NT2/D1 (cell line): ENCODE results near the gene VSTM2L.

Experiments
- DNase-seq: peaks from one replicate; pipeline ENCODE4 v3.0.0-alpha.2; 2011; ENCODE audit warnings: low read depth, low spot score
- H3K27me3 ChIP-seq: 2 replicates; pipeline ENCODE4 v1.6.0; 2011; ENCODE audit warnings: mild to moderate bottlenecking; ENCODE audit not compliant: insufficient read length, insufficient read depth
- H3K36me3 ChIP-seq: 2 replicates; pipeline ENCODE4 v1.6.1; 2011; ENCODE audit warnings: mild to moderate bottlenecking, low read length, mixed read lengths; ENCODE audit not compliant: insufficient read depth, insufficient read length
- H3K4me1 ChIP-seq: 2 replicates; pipeline ENCODE4 v1.5.1; 2011; ENCODE audit not compliant: insufficient read depth, insufficient read length
- H3K4me3 ChIP-seq: 2 replicates; pipeline ENCODE4 v1.5.1; 2011; ENCODE audit warnings: low read depth; ENCODE audit not compliant: insufficient read length
- H3K9ac ChIP-seq: 2 replicates; pipeline ENCODE4 v1.6.0; 2011; ENCODE audit warnings: low read depth; ENCODE audit not compliant: insufficient read length
- H3K9me3 ChIP-seq: 2 replicates; pipeline ENCODE4 v1.5.1; 2011; ENCODE audit warnings: mild to moderate bottlenecking, low read length; ENCODE audit not compliant: insufficient read depth
- SUZ12 ChIP-seq: IDR thresholded peaks from 2 replicates; pipeline ENCODE4 v1.6.1; 2011; ENCODE audit not compliant: insufficient read length, insufficient read depth; ENCODE audit errors: extremely low read depth
- YY1 ChIP-seq: IDR thresholded peaks from 2 replicates; pipeline ENCODE4 v1.6.1; 2011; ENCODE audit not compliant: insufficient read length, insufficient read depth
- ZNF274 ChIP-seq: IDR thresholded peaks from 2 replicates; pipeline ENCODE4 v1.6.1; 2011; ENCODE audit warnings: mild to moderate bottlenecking, low read depth, low read length

The VSTM2L gene

GRCh38 chr20:37976887-37977286 is 74.0 kb downstream of the VSTM2L start:
- TF ChIP-seq YY1 = no peak
- TF ChIP-seq SUZ12 = no peak
- no peak for TF ChIP-seq ZNF274
- Histone ChIP-seq H3K27me3 (no peaks in the 10 kb centered on the region), H3K4me1 (no peaks in the 10 kb centered on the region), H3K4me3 (no peak overlapping the region), H3K9ac (no peak overlapping the region), H3K36me3 (no peaks in the 10 kb centered on the region), H3K9me3 (peaks cover under 1% of the 10 kb centered on the region; the same call in 1 of the 2 replicates)
- DNase-seq = no peak

- H3K4me3 ChIP-seq = no peak overlapping the region
These were observed 74.4 kb downstream of the VSTM2L start for GRCh38 chr20:37977338-37977737.

GRCh38 chr20:37977786-37978185 is 74.9 kb downstream of the VSTM2L start:
- Histone ChIP-seq H3K36me3 (peaks cover under 1% of the 10 kb centered on the region), H3K27me3 (no peaks in the 10 kb centered on the region), H3K9ac (no peak overlapping the region), H3K4me3 (no peak overlapping the region), H3K4me1 (no peaks in the 10 kb centered on the region), H3K9me3 (no peaks in the 10 kb centered on the region)
- no peak for TF ChIP-seq ZNF274
- no peak for TF ChIP-seq YY1
- no peak for TF ChIP-seq SUZ12
- DNase-seq = no peak

More at GRCh38 chr20:37977338-37977737, 74.4 kb downstream of the VSTM2L start:
- Histone ChIP-seq H3K36me3 (no peaks in the 10 kb centered on the region), H3K4me1 (no peaks in the 10 kb centered on the region), H3K9me3 (no peaks in the 10 kb centered on the region), H3K9ac (no peak overlapping the region), H3K27me3 (no peaks in the 10 kb centered on the region)
- DNase-seq = no peak
- TF ChIP-seq ZNF274 (no peak), SUZ12 (no peak), YY1 (no peak)

- Histone ChIP-seq H3K36me3 (peaks cover 14% of the 10 kb centered on the region), H3K9me3 (no peaks in the 10 kb centered on the region), H3K9ac (no peak overlapping the region), H3K4me1 (no peaks in the 10 kb centered on the region), H3K27me3 (no peaks in the 10 kb centered on the region), H3K4me3 (no peak overlapping the region)
- no peak for DNase-seq
- TF ChIP-seq ZNF274 (no peak), YY1 (no peak), SUZ12 (no peak)
These were observed 76.4 kb downstream of the VSTM2L start for GRCh38 chr20:37979021-37979985.

GRCh38 chr20:37980383-37980782 is 77.5 kb downstream of the VSTM2L start:
- Histone ChIP-seq H3K4me3 (no peak overlapping the region), H3K36me3 (peaks cover 16% of the 10 kb centered on the region), H3K4me1 (no peaks in the 10 kb centered on the region), H3K9me3 (no peaks in the 10 kb centered on the region), H3K27me3 (no peaks in the 10 kb centered on the region), H3K9ac (no peak overlapping the region)
- TF ChIP-seq YY1 (no peak), ZNF274 (no peak), SUZ12 (no peak)
- DNase-seq = no peak

- no peaks in the 10 kb centered on the region for H3K9me3 ChIP-seq
- H3K36me3 ChIP-seq = peaks cover 20% of the 10 kb centered on the region
- TF ChIP-seq YY1 (no peak), SUZ12 (no peak), ZNF274 (no peak)
- no peak overlapping the region for H3K9ac ChIP-seq
- H3K4me3 ChIP-seq = no peak overlapping the region
- no peaks in the 10 kb centered on the region for H3K4me1 ChIP-seq
- H3K27me3 ChIP-seq = no peaks in the 10 kb centered on the region
- no peak for DNase-seq
These were observed 77.9 kb downstream of the VSTM2L start for GRCh38 chr20:37980876-37981275.

GRCh38 chr20:37981568-37981967 is 78.6 kb downstream of the VSTM2L start:
- Histone ChIP-seq H3K4me1 (no peaks in the 10 kb centered on the region), H3K9me3 (no peaks in the 10 kb centered on the region), H3K27me3 (no peaks in the 10 kb centered on the region), H3K9ac (no peak overlapping the region), H3K36me3 (peaks cover 26% of the 10 kb centered on the region), H3K4me3 (no peak overlapping the region)
- no peak for DNase-seq
- TF ChIP-seq SUZ12 (no peak), YY1 (no peak), ZNF274 (no peak)
